BE2C (cell line): Measurements from ENCODE around the gene SAP30.

Experiments used
- DNase-seq: peaks from one replicate; pipeline ENCODE4 v3.0.0-alpha.2; 2020
- H3K27me3 ChIP-seq: fragments of 250-450 bp; sonication (Bioruptor Pico); 2 replicates; pipeline ENCODE4 v1.5.1; 2020; ENCODE audit warnings: mild to moderate bottlenecking
- H3K36me3 ChIP-seq: fragments of 250-450 bp; sonication (Bioruptor Pico); 2 replicates; pipeline ENCODE4 v1.5.1; 2020; ENCODE audit warnings: mild to moderate bottlenecking
- H3K4me1 ChIP-seq: fragments of 250-450 bp; sonication (Bioruptor Pico); 2 replicates; pipeline ENCODE4 v1.5.1; 2020
- H3K4me3 ChIP-seq: 2 replicates; pipeline ENCODE4 v1.5.1; 2011; ENCODE audit warnings: low read depth, low read length
- H3K9me3 ChIP-seq: fragments of 250-450 bp; sonication (Bioruptor Pico); 2 replicates; pipeline ENCODE4 v1.5.1; 2020
- CTCF ChIP-seq: IDR thresholded peaks from 2 replicates; pipeline ENCODE4 v1.5.1; 2012; ENCODE audit warnings: mild to moderate bottlenecking, low read depth, low read length

Gene SAP30

DNA sequence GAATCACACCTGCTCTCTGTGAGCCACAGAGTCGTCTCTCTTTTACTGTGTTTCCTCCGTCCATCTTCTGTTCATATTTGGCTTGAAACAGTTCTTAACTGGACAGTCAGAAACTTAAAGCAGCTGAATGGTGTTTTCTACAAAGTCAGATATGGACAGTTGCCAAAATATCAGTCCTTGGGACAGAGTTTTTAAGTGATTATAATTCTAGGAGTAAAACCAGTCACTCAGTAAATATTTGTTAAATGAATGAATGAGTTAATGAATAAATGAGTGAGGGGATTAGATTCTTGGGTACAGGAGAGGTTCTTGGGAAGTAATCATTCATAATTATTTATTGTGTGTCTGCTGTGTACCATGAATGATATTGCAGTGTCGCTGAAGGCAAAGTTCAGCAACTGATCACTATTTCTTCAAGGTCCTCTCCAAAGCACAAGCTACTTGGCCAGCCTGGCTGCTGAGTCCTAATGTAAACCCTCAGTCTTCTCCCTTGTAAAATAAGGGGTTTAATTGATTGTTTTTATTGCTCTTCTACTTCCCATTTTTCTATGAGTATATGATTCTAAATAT lies 33.6 kb downstream of the SAP30 start:
- no peak for TF ChIP-seq CTCF
- H3K4me3 ChIP-seq: no peak overlapping the region
- no peaks in the 10 kb centered on the region for H3K27me3 ChIP-seq
- DNase-seq: no peak
- H3K36me3 ChIP-seq: no peaks in the 10 kb centered on the region
- H3K9me3 ChIP-seq: no peaks in the 10 kb centered on the region
- H3K4me1 ChIP-seq: no peaks in the 10 kb centered on the region

DNA sequence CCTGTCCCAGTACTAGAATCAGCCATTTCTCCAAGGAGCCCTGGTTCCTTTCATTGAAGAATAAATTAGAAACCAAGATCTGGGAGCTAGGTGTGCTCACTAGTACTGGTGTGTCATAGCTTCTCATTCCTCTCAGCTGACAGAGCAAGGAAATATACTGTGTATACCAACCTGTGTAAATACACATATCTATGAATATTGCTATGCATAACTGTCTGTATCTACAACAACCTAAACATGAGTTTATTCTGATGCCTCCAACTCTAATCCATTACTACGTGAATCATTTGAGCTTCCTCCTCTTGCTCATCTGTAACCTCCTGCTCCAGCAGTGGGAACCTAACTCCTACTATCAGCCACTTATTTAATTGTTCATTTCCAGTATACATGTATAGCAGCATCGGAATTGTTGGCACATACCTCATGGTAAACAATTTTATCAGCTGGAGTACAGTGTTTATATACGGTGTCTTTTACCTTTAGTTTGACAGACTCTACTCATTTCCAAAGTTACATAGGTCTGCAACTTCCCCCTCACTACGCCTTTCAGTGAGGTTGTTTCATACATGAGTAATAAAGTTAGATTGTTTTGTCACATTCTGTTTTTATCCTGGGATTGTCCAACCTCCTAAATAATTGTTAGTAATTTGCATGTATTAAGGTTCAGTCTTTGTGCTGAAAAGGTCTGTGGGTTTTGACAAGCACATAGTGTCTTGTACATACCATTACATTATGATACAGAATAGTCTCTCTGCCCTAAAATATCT lies 35.3 kb downstream of the SAP30 start:
- DNase-seq: no peak
- Histone ChIP-seq H3K27me3 (no peaks in the 10 kb centered on the region), H3K9me3 (no peaks in the 10 kb centered on the region; the same call in 1 of the 2 replicates), H3K36me3 (no peaks in the 10 kb centered on the region), H3K4me1 (no peaks in the 10 kb centered on the region), H3K4me3 (no peak overlapping the region)
- TF ChIP-seq CTCF: no peak

DNA sequence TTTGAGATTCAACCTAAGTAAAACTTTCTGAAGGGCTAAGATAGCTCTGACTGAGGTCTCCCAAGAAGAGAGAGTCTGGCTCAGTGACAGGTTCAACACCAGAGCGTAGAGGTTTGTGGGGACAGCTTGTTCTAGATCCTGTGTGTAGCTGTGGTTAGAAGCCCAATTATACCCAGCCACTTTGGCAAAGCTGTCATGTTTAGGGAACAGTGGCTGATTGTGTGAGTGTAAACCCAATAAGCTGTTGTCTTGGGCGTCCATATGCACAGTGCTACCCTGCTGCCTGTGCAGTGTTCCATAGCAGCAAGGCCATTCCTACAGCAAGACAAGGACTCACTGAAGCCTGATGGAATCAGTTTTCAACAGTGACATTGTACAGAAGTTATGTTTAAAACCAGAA lies 39.3 kb downstream of the SAP30 start:
- Histone ChIP-seq H3K9me3 (no peaks in the 10 kb centered on the region; the same call in 1 of the 2 replicates), H3K27me3 (no peaks in the 10 kb centered on the region), H3K36me3 (no peaks in the 10 kb centered on the region), H3K4me3 (no peak overlapping the region), H3K4me1 (no peaks in the 10 kb centered on the region)
- no peak for TF ChIP-seq CTCF
- DNase-seq: no peak

DNA sequence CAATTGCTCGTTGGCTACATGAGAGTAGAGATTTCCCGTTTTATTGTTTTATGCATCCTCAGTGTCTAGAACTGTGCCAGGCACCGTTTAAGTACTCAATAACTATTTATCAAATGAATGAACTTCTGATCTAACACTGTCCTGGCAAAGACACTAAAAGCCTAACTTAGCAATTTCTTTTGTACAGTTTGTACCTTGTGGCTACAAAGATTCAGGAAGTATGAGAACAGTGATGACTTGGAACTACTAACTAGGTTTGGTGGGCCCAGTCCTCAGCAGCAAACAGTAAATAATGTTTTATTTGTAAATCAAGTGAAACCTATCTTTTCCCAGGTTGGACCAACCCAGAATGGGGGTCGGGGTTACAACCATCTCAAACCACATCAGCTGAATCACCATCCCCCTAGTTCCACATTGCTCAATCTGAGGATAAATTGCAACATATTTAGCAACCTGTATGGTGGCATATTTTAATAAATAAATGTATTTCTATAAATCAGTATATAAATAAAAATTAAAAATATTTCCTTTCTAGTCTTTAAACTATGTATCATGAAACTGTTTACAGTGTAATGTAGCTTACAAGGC lies 40.4 kb downstream of the SAP30 start:
- Histone ChIP-seq H3K4me3 (no peak overlapping the region), H3K36me3 (no peaks in the 10 kb centered on the region), H3K9me3 (no peaks in the 10 kb centered on the region; the same call in 1 of the 2 replicates), H3K4me1 (no peaks in the 10 kb centered on the region), H3K27me3 (no peaks in the 10 kb centered on the region)
- no peak for DNase-seq
- no peak for TF ChIP-seq CTCF

- H3K4me3 ChIP-seq: no peak overlapping the region
- no peaks in the 10 kb centered on the region for H3K4me1 ChIP-seq
- no peak for DNase-seq
- H3K9me3 ChIP-seq: no peaks in the 10 kb centered on the region; the same call in 1 of the 2 replicates
- H3K36me3 ChIP-seq: no peaks in the 10 kb centered on the region
- no peak for TF ChIP-seq CTCF
- no peaks in the 10 kb centered on the region for H3K27me3 ChIP-seq
Observed at GRCh38 chr4:173413036-173413435, 42.3 kb downstream of the SAP30 start.

GRCh38 chr4:173414456-173414855 lies 43.7 kb downstream of the SAP30 start:
- DNase-seq: no peak
- H3K9me3 ChIP-seq: no peaks in the 10 kb centered on the region; the same call in 1 of the 2 replicates
- TF ChIP-seq CTCF: no peak
- no peaks in the 10 kb centered on the region for H3K36me3 ChIP-seq
- no peak overlapping the region for H3K4me3 ChIP-seq
- no peaks in the 10 kb centered on the region for H3K27me3 ChIP-seq
- no peaks in the 10 kb centered on the region for H3K4me1 ChIP-seq
